ENCODE data around the gene POLR2E. TPM values are rescaled to one million over a fixed set of nuclear protein-coding genes. Genes with fewer than 3 reads are reported as not detected.

POLR2E gene
- total RNA-seq, 1 donor from 2014 or later, result 213 TPM

DNA sequence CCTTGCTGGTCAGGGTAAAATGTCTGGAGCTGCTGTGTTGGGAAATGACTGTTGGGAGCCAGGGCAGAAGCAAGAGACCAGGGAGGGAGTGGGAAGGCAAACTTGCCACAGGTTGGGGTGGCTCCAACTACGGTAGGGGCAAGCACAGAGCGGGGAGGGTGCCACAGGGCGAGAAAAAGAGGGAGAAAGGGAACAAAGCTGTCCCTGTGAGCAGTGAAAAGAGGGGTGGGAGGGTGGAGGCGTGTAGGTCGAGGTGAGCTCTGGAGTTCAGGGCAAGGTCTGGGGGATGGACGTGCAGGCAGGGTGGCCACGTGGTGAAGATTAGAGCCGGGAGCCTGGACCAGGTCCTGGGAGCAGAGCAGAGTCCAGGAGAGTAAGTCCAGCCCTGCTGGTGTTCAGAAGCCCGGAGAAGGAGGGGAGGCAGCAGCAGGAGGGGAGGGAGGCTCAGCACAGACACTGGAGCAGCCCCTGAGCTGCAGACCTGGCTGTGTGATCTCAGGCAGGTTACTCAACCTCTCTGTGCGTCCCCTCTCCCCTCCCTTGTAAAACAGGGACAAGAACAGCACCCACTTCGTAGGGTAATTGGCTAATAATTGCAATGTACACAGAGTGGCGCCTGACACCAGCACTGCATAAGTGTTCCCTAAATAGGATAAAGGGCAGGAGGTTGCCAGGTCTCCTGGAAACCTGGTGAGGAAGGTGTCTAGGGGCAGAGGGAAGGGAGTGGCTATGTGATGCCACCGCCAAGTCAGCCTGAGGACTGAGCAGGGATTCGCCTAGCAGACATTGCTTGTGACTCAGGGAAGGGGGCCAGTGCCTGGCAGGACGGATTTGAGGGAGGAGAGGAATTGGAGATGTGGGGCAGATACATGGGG is 3.2 kb upstream of the POLR2E start:
- no peak for DNase-seq (ENCODE audit: low read depth)

DNA sequence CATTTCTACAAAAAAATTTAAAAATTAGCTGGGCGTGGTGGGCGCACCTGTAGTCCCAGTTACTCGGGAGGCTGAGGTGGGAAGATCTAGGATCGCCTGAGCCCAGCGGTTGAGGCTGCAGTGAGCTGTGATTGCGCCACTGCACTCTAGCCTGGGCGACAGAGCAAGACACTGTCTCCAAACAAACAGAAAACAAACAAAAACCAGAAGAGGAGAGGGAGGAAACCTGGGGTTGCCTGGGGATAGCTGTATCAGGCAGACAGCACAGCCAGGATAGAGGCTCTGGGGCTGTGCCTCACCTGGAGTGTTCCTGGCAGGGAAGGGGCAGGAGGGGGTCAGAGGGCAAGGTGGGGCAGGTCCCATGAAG is 2.6 kb upstream of the POLR2E start:
- DNase-seq (ENCODE audit: low read depth), result no peak

DNA sequence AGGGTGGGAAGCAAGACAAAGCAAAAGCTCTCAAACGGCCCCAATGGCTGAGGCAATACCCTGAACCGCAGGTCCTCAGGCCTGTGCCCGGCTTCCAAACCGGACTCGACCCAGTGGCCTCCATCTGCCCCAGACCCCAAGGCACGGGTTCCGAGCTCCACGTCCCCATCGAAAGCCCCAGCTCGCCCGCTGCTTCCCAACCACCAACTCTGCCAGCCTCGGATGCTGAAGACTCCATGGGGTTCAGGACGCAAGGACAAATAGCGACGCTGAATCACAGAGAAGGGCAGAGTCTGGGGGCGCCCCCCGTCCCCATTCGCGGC is 559 bp downstream of the POLR2E start:
- no peak for DNase-seq (ENCODE audit: low read depth)

DNA sequence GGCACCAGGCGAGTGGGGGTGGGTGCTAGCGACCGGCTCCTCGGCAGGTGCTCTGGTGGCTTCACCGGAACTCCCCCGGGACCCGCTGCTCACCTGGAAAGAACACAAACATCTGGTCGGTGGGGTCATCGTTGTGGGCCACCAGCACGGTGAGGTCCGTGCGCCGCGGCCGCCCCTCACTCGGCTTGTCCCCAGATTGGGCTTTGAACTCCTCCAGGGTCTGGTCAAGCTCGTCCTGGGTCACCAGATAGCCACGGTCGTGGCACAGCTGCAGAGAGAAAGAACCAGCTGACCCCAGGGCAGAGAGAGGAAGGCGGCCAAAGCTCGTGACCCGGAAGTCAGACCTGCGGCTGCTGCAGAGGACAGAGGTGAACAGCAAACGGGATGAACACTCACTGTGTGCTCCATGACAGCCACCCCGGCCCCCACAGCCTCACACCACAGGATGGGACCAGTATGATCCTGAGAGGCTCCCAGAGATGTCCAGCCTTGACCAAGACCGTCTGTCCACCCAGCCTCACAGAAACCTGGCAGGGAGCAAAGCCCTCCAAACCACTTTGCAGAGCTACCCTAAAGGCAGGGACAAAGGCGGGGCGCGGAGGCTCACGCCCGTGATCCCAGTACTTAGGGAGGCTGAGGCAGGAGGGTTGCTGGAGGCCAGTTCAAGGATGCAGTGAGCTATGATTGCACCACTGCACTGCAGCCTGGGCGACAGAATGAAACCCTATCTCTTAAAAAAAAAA is 1.2 kb downstream of the POLR2E start:
- DNase-seq (ENCODE audit: low read depth), result no peak

DNA sequence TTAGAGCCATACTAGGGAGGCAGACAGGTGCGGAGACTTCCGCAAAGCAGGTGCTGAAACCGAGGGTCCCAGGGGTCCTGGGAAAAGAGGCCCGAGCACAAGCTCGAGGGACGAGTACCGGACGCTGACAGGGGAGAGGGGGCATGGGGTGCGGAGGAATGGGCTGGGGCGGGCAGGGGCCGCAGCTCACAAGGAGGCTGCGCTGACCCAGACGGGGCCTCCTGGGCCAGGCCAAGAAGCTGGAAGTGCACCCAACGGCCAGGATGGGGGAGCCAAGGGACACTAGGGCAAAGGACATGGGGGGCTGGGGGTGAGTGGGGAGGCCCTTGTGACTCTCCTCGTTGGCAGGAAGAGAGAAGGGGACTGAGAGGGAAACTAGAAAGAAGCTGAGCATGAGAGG is 1.8 kb downstream of the POLR2E start:
- DNase-seq (ENCODE audit: low read depth), result no peak

DNA sequence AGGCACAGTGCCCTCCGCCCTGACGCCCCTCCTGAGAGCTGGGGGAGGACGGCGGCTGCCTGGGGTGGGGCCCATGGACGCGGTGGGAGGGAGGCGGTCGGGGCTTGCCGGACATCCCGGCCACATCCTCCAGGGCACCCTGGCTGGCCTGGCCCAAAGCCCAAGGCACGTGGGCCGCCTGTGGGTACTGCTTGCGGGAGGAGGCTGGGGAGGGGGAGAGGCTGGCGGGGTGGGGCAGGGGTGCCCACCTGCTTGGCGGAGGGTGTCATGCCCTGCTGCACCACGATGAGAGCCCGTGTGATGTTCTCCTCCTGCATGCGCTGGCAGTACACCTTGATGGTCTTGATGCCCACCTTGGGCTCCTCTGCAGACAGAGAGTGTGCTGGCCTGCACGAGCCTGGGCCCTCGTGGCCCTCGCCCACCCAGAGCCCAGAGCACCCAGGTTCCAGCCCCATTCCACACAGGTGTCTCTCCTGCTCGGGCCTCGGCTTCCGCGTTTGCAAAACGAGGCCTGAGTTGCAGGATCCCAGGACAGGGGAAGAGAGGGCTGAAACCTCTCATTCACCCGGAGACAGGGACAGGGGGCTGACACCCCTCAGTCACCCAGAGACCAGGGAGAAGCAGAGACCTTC is 3.5 kb downstream of the POLR2E start:
- DNase-seq (ENCODE audit: low read depth), result no peak

DNA sequence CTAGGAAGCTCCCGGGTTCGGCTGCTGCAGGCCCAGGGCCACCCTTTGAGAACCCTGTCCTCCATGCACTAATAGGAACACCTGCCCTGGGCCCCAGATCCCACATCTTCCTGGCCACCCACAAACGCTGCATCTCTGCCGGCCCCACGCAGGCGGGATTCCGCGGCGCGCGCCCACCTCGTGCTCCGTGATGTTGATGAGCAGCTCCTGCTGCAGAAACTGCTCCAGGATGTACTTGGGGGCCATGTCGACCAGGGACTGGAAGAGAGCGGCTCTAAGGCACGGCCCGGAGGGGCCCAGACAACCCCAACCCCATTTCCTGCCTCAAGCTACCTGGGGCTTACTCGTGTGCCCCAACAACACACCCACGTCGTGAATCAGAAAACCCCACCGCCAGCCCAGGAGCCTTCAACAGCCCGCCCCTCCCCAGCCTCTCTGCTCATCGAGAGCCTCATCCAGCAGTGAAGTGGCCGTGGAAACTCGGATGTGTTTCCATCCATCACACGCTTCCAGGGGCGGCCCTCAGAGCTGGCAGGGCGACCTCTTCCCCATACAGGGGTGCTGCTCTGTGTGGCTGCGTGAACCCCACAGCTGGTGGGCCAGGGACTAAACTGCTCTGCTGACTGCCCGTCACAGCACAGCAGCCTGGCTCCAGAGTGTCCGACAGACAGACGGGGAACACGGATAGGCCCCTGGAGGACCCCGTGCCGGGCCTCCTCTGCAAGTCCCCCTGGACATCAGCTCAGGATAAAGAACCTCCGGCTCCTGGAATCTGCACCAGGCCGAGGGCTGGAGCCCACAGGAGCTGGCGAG is 4.2 kb downstream of the POLR2E start:
- DNase-seq (ENCODE audit: low read depth), result no peak

DNA sequence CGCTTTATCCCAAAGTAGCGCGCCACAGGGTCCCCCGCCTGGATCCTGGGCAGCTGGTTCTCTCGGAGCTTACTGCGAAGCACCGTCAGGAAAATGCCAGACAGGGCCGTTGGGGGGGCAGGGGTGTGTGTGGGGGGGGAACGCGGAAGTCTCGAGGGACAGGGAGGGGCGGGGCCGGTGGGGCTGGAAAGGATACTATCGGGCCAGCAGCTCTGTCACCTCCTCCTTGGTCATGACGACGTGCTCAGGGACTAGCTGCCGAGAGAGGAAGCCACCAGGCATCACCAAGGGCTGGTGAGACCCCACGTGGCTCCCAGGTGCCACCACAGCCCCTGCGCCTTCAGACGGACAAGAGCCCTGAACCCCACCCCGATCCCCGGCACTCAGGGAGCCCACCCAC is 5.3 kb downstream of the POLR2E start:
- DNase-seq (ENCODE audit: low read depth), result no peak

DNA sequence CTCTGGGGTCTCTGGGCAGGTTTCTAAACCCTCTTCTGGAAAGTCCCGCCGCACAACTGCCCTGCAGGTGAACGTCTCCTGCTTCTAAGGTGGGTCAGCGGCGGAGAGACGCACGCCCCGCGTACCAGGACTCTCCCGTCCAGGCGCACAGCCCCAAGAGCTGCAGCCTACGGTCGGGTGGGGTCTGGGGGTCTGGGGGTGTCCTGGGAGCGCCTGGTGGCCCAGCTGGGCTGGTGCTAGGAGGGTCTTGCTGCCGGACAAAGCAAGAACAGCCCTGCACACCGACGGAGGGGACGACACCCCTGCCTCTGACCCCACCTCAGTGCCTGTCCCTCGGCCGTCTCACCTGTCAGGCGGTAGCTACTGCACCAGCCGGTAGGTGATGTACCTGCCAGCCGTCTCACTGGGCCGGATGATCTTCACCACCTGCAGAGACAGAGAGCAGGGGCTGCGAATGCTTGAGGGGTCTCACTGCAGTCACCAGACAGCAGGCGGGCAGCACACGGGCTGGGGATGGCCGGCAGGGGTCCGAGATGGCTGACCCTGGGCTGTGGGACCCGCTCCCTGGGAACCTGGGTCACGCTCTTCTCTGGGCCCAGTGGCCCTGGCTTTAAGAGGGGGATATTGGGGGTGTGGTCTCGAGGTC is 5.9 kb downstream of the POLR2E start:
- no peak for DNase-seq (ENCODE audit: low read depth)

DNA sequence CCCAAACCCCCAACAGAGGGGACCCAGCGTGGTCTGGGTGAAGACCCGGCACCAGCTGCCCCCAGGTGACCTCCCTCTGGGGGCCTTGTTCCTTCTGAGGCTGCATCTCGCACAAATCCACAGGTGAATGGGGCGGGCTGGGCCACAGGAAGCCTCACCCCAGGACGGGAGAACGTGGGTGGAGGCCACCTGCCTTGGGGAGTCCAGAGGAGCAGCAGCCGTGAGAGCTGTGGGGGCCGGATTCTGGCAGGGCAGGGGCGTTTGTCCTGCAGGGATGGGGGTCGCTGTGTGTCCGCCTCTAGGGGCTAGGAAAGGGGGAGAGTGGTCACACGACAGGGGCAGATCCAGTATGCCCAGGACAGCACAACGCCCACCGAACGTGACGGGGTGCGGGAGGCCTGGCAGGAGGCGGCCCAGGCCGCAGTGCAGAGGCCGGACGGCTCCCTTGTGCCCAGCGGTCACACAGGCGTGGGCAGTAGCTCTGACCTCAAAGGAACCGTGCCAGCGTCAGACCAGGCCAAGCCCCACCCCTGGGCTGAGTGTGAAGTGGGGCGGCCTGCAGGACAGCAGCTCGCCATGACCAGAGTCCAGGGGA is 6.7 kb downstream of the POLR2E start:
- DNase-seq (ENCODE audit: low read depth), result no peak

DNA sequence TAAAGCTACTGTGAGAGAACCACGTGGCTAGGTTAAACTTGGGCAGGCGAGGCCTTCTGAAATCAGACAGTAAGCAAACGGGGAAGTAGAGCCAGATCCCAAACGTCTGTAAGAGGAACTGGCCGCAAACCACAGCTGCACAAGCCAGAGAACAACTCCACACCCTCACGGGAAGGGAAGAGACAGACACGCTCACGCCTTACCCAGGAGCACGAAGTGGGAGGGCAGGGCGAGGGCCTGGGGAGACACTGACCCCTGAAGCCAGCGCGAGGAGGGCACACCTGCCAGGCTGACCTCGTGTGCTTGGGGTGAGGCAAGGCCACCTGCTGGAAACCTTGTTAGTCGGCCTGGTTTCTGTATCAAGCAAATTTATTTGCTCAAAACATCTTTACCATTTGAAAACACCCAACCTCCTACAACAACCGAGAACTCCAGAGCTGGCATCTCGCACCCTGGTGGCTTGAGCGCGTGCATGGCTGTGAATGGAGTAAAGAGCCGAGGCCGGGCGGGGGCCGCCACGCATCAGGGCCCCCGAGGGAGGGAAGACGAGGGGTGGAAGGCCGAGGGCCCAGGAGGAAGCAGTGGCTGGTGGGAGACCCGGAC is 7.3 kb downstream of the POLR2E start:
- no peak for DNase-seq (ENCODE audit: low read depth)

DNA sequence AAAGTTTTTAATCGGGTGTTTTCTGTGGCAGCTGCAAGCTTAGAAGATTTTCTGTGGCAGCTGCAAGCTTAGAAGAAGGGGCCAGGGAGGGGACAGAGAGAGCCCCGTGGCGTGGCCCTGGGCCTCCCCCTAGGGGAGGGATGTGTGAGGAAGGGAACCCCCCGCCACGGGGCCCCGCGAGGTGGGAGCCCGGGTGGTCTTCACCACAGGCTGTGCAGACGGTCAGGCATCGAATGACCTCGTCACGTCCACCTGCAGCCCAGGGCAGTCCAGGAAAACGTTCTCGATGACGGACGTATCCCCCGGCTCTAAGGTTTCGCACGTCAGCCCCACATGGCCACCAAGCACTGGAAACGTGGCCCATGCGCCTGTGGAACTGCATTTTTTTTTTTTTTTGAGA is 8.6 kb downstream of the POLR2E start:
- no peak for DNase-seq (ENCODE audit: low read depth)

DNA sequence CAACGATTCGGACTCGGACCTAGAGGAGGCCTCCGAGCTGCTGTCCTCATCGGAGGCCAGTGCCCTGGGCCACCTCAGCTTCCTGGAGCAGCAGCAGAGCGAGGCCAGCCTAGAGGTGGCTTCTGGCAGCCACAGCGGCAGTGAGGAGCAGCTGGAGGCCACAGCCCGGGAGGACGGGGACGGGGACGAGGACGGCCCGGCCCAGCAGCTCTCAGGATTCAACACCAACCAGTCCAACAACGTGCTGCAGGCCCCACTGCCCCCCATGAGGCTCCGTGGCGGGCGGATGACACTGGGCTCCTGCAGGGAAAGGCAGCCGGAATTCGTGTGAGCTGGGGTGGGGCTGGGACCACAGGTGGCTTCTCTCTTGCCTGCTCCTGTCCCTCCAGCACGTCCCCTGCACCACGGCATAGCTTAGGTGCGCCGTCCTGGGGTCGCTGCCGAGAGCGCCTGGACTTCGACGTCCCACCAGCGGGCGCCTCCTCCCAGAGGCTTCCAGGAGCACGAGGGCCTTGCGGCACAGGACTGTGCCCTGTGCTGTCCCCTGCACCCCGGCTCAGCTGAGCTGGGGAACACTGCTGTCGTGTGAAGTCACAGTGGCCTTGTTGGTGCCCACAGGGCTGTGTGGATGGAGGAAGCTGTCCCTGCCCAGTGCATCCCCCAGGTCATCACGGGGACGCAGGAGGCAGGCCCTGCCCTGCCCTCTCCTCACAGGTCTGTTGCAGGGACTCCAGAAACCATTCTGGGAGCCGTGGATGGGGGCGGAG is 9.3 kb downstream of the POLR2E start:
- no peak for DNase-seq (ENCODE audit: low read depth)

DNA sequence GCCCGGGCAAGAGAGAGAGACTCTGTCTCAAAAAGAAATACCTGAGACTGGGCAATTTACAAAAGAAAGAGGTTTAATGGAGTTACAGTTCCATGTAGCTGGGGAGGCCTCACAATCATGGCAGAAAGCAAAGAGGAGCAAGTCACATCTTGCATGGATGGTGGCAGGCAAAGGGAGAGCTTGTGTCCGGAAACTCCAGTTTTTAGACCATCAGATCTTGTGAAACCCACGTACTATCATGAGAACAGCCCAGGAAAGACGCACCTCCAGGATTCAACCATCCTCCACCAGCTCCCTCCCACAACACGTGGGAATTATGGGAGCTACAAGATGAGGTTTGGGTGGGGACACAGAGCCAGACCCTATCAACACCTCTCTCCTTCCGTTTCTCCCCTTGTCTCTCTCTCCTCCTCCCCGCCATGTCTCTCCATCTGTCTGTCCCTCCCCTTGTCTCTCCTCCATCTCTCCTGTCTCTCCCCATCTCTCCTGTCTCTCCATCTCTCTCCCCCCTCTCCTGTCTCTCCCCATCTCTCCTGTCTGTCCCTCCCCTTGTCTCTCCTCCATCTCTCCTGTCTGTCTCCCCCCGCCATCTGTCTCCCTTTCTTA is 10.0 kb downstream of the POLR2E start:
- DNase-seq (ENCODE audit: low read depth), result no peak

DNA sequence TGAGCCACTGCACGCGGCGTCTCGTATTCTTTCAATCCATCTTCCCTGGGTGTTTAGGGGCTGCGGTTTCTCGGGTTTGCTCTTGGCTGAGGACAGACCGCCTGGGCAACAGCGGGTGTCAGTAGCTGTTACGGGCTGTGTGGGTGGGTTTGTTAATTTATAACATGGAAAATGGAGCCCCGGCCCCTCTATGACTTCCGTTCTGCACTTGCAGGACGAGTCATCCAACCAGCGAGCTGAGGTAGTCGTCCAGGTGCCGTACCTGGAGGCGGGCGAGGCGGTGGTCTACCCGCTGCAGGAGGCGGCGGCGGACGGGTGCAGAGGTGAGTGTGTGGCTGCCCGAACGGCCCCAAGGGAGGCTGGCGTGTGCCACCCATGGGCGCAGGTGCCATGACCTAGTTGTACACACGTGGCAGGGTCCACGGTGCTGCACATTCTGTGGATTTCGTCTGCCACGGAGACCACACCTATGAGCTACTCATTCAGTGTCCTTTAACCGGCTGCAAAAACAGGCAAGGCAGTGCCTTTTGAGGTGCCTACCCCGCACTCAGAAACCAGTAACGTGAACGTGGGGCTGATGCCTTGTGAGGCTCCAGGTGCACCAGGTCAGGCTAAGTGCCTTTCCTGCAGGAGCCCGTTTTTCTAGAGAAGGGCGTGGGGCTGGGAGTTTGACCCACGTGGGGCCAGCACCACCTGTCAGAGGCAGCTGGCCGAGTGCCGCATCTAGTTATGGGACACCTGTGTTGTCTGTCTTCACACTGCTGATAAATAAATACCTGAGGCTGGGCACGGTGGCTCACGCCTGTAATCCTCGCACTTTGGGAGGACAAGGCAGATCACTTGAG is 10.9 kb downstream of the POLR2E start:
- no peak for DNase-seq (ENCODE audit: low read depth)

DNA sequence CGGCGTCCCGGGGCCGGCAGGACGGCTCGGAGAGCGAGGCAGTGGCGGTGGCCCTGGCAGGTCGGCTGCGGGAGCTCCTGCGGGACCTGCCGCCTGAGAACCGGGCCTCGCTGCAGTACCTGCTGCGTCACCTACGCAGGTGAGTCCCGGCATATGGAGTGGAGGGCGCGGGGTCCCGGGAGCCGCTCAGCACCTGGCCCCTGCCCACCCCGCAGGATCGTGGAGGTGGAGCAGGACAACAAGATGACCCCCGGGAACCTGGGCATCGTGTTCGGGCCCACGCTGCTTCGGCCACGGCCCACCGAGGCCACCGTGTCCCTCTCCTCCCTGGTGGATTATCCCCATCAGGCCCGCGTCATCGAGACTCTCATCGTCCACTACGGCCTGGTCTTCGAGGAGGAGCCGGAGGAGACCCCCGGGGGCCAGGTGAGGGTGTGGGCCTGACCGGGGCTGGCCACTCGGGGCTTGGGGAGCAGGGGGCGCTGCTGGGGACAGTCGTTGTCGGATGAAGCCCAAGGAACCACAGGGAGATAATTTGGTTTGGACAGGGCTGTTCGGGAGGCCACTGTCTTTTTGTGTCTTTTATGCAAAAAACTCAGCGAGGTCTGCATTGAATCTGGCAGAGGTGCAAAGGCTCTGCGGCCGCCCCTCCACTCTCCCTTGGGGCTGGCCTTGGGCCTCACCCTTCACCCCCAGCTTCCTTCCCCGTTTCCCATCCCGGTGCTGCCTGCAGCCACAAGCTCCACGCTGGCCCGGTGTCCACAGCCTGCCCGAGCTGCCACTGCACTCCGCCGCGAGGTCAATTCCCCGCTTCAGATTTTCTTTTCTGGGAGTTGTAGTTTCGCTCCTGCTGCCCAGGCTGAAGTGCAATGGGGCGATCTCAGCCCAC is 12.0 kb downstream of the POLR2E start:
- no peak for DNase-seq (ENCODE audit: low read depth)
